NCI-H2107 (cell line): ENCODE results near the gene SLC22A5.
"Not testable (repeated sequence)": the region's sequence is repeated elsewhere in the genome, so short reads cannot be mapped to it uniquely, and the experiment has no call there.

Experiments
- DNase-seq: peaks from one replicate; lab custom pipeline; 2025; lab: John Stamatoyannopoulos, UW

Gene SLC22A5

GRCh38 chr5:132428484-132429462 is 59.3 kb downstream of the SLC22A5 start:
- DNase-seq = no peak

GRCh38 chr5:132429463-132430440 is 60.2 kb downstream of the SLC22A5 start:
- DNase-seq = no peak

- DNase-seq = no peak
Observed at GRCh38 chr5:132430746-132431145, 61.2 kb downstream of the SLC22A5 start.

- no peak for DNase-seq
Observed at GRCh38 chr5:132431632-132432031, 62.1 kb downstream of the SLC22A5 start.

GRCh38 chr5:132433141-132433540 is 63.6 kb downstream of the SLC22A5 start:
- DNase-seq = no peak

GRCh38 chr5:132434416-132435286 is 65.1 kb downstream of the SLC22A5 start:
- no peak for DNase-seq

GRCh38 chr5:132435447-132435846 is 65.9 kb downstream of the SLC22A5 start:
- DNase-seq = no peak

GRCh38 chr5:132435886-132436285 is 66.4 kb downstream of the SLC22A5 start:
- no peak for DNase-seq

- no peak for DNase-seq
Observed at GRCh38 chr5:132436936-132437335, 67.4 kb downstream of the SLC22A5 start.

GRCh38 chr5:132437604-132438266 is 68.2 kb downstream of the SLC22A5 start:
- no peak for DNase-seq

- DNase-seq = not testable (repeated sequence)
Observed at GRCh38 chr5:132438267-132438645, 68.7 kb downstream of the SLC22A5 start.

- no peak for DNase-seq
Observed at GRCh38 chr5:132438917-132439316, 69.4 kb downstream of the SLC22A5 start.

GRCh38 chr5:132439521-132440089 is 70.1 kb downstream of the SLC22A5 start:
- no peak for DNase-seq

- DNase-seq = no peak
Observed at GRCh38 chr5:132444061-132444460, 74.6 kb downstream of the SLC22A5 start.
